OCI-LY3 (cell line): ENCODE data around the gene ACSF3.

Experiments
- EZH2phosphoT487 ChIP-seq: fragments of 200-600 bp; shearing (Covaris generic); IDR thresholded peaks from 2 replicates; pipeline ENCODE4 v1.6.1; 2018; ENCODE audit warnings: antibody characterized with exemption, mixed run types, low read depth
- TF ChIP-seq, protein P1 (sequence below): fragments of 200-600, 300-600 bp; sonication (generic); IDR thresholded peaks from 2 replicates; pipeline ENCODE4 v1.5.1; 2014; ENCODE audit warnings: antibody characterized with exemption, low read length, low read depth

DNA sequence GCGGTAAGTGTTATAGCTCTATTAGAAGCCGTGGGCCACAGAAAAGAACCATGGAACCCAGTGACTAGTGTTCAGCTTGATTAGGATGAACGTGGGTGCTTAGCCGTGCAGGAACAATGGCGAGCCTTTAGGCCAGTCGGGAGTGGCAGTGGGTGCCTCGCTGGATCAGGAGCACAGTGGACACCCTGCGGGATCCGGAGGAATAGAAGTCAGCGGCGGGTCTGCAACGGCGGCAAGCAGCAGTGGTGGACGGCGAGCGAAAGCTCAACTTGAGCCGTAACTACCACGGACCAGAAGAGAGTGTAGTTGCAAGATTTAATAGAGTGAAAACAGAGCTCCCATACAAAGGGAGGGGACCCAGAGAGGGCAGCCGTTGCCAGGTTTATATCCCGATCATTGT lies 40.6 kb downstream of the ACSF3 start:
- TF ChIP-seq, protein P1, sequence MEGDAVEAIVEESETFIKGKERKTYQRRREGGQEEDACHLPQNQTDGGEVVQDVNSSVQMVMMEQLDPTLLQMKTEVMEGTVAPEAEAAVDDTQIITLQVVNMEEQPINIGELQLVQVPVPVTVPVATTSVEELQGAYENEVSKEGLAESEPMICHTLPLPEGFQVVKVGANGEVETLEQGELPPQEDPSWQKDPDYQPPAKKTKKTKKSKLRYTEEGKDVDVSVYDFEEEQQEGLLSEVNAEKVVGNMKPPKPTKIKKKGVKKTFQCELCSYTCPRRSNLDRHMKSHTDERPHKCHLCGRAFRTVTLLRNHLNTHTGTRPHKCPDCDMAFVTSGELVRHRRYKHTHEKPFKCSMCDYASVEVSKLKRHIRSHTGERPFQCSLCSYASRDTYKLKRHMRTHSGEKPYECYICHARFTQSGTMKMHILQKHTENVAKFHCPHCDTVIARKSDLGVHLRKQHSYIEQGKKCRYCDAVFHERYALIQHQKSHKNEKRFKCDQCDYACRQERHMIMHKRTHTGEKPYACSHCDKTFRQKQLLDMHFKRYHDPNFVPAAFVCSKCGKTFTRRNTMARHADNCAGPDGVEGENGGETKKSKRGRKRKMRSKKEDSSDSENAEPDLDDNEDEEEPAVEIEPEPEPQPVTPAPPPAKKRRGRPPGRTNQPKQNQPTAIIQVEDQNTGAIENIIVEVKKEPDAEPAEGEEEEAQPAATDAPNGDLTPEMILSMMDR: no peak
- no peak for TF ChIP-seq EZH2phosphoT487
